ENCODE measurements around the gene VSX2. TPM values are rescaled to one million over a fixed set of nuclear protein-coding genes. Genes with fewer than 3 reads are reported as not detected.

Gene VSX2
- not detected for total RNA-seq
- long read RNA-seq = 0 reads

DNA sequence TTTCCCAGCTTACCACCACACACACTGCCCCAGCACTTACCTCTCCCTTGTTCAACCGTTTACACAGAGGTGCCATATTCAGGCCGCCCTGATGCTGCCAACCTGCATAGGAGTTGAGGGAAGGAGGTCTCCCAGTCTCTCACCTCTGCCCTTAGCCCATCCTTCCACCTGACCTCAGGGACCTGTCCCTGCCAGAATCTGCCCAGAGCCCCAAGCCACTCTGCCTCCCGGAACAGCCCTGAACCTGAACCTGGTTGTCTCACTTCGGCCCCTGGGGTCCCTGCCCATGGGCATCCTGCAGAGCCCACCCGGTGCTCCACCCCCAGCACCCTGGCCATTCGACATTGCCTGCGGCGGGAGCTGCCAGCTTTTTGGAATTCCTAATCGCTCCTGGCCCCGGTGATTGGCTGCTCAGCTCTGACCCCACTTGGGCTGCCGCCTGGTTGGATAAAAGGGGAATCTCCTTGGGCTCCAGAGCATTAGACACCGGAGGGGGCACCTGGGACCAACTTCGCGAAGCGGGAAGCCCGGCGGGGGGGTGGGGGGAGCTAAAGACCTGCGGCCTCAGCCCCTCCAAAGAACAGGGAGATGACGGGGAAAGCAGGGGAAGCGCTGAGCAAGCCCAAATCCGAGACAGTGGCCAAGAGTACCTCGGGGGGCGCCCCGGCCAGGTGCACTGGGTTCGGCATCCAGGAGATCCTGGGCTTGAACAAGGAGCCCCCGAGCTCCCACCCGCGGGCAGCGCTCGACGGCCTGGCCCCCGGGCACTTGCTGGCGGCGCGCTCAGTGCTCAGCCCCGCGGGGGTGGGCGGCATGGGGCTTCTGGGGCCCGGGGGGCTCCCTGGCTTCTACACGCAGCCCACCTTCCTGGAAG lies at the start of gene VSX2:
VSX2 (plus strand) TSS at position 476 of the 874 bp plus-strand sequence; CDS start at position 589, 113 bp downstream.
- intact Hi-C loops (cut with DNase I) = no loop called here
- DNase-seq (no peak), ATAC-seq (ENCODE audit: poor library complexity) (no peak)

DNA sequence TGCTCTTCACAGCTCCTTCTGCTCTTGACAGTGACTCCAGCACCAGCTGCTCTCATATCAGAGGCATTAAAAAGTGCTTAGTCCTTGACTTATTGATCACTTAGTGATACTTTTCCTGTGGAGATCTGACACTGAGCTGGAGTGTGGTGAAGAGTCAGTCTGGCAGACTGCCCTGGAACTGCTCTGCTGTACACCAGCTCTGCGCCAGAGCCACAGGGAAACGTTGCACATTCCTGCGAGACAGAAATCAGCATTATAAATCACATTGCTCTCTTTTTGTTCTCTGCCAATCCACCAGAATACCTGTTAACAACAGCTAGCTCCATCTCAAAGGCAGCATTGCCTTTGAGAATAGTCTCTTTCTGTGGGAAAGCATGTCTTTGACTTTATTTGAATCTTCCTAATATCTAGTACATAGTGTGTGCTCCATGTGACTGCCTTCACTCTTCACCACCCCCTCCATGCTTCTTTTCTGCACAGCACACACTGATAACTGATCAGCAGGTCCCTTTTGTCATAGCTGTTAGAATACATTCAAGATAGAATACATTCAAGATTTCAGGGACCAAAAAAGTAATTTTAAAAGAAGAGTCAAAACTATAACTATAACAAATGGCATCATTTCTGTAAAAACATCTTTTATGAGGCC lies 48.2 kb upstream of the VSX2 start:
- intact Hi-C loops (cut with DNase I) = no loop called here
- no peak for ATAC-seq (ENCODE audit: poor library complexity)
- no peak for DNase-seq

DNA sequence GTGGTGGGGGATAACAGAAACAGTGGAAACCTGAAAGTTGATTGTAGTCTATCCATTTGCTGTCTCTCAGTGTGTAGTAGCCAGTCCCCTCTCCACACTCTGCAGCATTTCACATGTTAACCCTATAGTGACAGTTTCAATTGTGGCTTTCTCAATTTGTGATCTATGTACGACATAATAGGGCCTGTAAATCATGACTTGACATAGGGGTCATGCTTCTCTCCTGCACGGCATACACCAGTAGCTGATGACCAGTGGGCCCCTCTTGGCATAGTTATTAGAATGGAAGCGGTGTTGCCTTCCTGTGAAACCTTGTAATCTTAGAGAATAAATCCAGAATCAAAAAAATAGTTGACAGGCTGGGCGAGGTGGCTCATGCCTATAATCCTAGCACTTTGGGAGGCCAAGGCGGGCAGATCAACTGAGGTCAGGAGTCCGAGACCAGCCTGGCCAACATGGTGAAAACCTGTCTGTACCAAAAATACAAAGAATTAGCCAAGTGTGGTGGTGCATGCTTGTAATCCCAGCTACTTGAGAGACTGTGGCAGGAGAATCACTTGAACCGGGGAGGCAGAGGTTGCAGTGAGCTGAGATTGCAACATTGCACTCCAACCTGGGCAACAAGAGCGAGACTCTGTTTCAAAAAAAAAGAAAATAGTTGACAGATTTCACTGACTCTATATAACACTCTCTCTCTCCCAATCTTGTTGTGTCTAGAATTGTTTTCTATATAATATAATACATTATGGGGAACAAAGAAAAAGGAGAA lies 44.6 kb upstream of the VSX2 start:
- intact Hi-C loops (cut with DNase I) = no loop called here
- no peak for DNase-seq
- no peak for ATAC-seq (ENCODE audit: poor library complexity)

DNA sequence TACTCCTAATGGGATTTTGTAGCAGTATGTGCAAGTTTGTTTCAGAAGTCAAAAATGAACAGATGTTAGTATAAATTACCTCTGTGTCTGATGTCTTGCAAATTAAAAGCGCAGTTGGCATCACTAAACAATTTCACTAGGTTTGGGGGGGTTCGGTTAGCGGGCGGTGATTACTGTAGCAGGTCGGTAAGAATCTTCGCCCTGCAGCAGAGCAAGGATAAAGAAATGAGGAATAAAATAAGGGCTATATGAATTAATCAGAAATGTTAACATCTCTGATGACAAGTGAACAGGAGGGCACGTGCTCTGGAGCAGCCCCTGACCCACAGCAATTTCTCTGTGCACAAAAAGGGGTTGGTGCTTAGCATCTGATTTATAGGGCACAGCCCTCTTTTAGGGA lies 43.6 kb upstream of the VSX2 start:
- intact Hi-C loops (cut with DNase I) = no loop called here
- DNase-seq = no peak
- no peak for ATAC-seq (ENCODE audit: poor library complexity)

DNA sequence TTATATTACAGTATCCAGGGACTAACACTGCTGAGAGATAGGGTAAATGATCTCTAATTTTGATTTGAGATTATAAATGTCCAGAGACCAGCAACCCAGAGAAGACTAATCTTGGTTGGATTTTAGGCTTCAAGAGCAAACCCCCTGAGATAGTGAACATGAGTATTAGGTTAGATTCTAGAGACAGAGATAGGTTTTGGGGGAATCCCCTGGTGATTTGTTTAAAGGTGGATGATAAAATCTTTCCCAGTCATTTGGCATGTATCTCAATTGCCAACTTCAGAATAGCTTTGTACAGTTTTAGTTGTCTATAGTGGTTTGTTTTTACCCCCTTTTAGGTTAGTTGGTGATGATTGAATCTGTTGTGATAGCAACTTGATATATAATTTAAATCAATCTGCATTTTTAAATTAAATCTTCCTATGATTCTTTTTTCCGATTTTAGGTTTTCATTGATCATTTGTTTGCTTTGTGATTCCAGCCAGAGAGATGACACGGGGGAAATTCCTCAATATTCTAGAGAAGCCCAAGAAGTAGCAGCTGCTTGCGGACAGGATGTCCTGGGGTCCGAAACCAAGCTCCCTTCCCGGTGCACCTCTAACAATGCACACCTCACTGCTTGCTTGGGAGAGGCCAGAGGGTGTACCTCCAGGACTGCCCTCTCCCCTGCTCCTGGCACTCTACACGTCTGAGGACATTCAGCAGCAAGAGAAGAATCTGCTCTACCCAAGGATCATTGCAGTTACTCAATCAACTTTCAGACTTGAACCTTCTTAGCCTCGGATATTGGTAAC lies 40.6 kb upstream of the VSX2 start:
- intact Hi-C loops (cut with DNase I) = no loop called here
- no peak for ATAC-seq (ENCODE audit: poor library complexity)
- no peak for DNase-seq

DNA sequence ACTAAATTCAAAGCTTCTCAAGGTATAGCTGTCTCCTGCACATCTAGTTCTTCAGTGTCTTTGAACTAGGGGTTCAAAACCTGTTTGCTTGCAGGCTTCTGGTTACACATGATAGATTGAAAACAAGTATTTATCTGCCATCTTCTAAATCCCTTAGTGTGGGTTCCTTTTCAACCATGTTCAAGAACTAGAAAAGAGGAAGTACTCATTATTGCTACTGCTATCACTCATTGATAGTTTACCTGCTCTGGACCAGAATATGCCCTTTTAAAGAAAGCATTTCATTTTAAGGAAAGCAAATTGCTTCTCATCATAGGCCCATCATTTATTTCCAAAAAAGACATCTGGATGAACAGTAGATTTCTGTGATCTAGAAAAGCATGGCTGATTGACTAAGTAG lies 37.1 kb upstream of the VSX2 start:
- DNase-seq (no peak), ATAC-seq (ENCODE audit: poor library complexity) (no peak)
- intact Hi-C loops (cut with DNase I) = no loop called here

DNA sequence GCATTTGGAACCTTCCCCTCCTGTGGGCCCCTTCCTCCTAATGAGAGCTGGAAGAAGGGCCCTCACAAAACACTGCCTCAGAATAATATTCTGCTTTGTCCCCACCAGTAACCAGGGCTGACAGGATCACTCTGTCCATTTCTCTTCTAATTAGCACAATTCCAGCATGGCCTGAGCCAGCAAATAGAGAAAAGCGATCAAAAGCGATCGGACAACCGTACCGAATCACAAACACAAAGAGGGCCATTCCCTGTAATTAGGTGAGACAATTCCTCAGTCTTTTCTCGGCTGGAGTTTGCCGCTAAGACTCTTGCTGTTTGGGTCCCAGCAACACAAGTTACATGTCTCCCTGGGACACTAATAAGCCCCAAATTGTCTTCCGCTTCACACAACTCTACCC lies 35.6 kb upstream of the VSX2 start:
- DNase-seq (no peak), ATAC-seq (ENCODE audit: poor library complexity) (no peak)
- intact Hi-C loops (cut with DNase I) = no loop called here

DNA sequence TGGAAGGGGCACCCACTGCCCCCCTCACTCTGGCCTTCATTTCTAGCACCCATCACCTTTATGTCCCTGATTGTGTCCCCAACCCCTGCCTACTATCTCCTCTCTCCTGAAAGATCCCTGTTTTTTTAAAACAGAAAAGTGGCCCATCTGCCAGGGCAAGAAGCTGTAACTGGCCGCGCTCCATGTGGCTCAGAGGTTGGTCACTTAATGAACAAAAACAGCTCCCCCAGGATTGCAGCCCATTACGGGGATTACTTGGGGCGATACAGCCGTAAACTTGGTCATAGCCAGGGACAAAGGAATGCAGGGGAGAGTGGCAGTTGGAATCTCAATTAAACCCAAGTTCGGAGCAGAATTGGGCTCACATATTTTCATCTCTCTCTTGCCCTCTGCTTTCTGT lies 34.8 kb upstream of the VSX2 start:
- ATAC-seq (ENCODE audit: poor library complexity) = no peak
- intact Hi-C loops (cut with DNase I) = no loop called here

DNA sequence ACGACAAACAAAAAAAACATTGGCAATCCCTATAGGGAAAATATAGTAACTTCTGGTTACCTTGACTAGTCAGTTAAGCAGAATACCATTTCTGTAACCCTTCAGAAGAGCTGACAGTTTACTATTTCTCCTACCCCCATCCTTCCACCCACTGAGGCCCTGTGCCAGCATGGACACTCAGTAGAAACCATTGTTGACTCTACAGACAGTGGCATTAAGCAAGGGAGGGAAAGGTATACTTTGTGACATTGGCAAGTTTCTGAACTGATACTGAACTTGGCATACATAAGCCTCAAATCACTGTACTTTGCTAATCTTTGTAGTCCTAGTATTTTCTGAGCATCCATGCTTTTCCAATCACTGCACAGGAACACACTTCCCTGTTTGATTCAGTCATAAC lies 33.4 kb upstream of the VSX2 start:
- no peak for ATAC-seq (ENCODE audit: poor library complexity)
- intact Hi-C loops (cut with DNase I) = no loop called here
- no peak for DNase-seq

More for the DNA sequence above, 34.8 kb upstream of the VSX2 start:
- DNase-seq = no peak

DNA sequence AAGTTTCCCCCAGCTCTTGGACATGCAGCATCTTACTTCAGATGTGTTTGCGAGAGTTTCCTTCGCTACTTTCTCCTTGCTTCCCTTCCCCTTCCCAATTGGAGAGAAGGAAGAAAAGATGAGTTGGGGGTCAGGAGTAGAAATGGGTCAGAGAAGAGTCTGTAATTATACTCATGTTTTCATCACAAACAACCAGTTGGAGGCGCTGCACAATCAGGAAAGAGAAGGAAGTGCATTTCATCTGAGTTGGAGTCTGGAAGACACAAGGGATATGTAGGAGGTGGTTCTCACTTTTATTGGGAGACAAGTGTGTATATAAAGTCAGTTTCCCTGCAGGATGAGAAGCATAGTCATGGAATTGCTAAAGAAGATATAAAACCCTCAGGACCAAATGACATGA lies 31.3 kb upstream of the VSX2 start:
- no peak for DNase-seq

DNA sequence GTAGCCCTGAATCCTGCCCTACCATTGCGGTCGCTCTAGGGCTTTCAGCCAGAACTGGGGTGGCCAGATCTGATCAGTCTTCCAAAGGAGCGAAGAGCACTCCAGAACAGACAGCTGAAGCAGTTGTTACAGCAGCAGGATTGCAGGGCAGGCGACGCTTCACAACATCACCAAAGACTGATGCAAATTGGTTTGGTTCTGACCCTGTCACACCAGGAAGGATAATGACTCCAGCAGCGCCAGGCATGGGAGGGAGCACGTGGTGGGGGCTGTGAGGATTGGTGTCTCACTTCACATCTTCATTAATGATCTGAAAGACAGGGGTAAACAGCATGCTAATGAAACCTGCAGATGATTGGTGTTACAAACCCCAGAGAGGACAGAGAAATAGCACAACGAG lies 30.6 kb upstream of the VSX2 start:
- ATAC-seq (ENCODE audit: poor library complexity) (no peak), DNase-seq (no peak)
- intact Hi-C loops (cut with DNase I) = no loop called here

More for the DNA sequence above, 31.3 kb upstream of the VSX2 start:
- ATAC-seq (ENCODE audit: poor library complexity) = no peak
- intact Hi-C loops (cut with DNase I) = no loop called here

DNA sequence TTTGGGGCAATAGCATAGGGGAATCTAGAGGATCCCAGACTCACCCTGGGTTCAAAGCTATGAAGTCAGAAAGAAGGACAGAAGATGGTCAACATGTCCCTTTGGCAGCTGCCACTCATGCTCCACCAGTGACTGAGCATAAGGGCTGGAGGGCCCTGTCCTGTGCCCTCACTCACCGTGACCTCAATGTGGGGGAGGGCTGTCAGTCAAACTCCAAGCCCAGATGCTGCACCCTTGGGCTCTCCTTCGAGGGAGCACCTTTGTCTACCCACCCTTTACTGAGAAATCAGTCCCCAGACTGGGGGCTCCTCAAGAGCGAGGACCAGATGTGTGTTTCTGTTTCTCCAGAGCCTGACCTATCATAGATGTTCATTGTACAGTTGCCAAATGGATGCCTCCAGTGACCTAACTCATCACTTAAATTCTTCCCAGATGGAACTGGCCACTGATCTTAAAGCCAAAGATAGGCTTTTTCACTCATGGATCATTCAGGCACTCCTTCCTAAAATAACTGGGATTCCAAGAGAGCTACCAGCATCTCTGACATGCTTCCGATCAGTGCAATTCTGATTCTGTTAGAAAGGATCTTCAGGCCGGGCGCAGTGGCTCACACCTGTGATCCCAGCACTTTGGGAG lies 27.2 kb upstream of the VSX2 start:
- intact Hi-C loops (cut with DNase I) = no loop called here
- no peak for ATAC-seq (ENCODE audit: poor library complexity)
- no peak for DNase-seq

DNA sequence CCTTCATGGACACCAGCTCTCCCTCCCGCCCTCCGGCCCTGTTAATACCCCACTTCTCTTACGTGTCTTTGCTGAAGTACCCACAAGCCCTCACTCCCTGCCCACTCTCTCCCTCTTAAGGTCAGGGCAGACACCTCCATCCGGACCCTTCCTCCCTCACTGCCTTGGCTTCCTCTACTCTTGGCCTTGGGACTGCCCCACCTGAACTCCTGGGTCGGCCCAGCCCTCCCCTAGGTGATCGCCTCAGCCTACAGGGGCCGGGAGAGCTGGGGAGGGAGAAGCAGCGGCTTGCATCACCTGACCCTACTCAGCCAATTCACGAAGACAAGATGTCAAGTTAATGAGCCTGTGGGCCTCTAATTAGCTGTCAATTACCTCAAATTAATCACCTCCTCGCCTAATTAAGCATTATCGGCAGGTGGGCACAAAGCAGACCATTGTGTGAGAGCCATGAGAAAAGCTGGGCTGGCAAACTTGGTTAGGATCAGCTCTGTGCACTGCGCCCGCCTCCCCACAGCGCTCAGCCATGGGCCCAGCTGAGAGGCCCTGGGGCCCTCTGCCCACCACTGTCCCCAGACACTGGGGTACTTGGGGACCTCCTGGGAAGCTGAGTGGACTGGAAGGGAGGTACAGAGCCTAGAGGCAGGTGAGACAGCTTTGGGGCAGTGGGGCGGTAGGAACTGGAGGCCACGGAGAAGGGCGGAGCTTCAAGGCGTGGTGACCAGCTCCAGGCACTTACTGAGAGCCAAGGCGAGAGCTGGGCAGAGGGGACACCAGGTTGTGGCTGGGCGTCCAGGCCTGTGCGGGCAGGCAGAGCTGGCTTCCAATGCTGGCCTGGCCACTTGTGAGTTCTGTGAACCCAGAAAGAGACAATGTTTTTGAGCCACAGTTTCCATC lies 25.1 kb upstream of the VSX2 start:
- DNase-seq (no peak), ATAC-seq (ENCODE audit: poor library complexity) (no peak)
- intact Hi-C loops (cut with DNase I) = no loop called here

DNA sequence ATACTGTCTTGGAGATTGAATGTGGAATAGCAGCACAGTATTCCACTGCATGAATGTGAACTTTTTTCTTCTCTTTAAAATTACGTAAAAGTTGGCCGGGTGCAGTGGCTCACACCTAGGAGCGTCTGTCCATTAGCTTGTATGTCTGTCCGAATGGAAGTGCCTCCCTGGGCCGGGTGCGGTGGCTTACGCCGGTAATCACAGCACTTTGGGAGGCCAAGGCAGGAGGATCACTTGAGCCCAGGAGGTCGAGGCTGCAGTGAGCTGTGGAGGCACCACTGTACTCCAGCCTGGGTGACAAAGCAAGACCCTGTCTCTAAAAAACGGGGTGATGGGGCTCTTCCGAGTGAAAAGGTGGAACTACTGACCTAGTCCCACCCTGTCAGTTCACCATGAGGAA lies 22.6 kb upstream of the VSX2 start:
- no peak for DNase-seq
- no peak for ATAC-seq (ENCODE audit: poor library complexity)
- intact Hi-C loops (cut with DNase I) = no loop called here

DNA sequence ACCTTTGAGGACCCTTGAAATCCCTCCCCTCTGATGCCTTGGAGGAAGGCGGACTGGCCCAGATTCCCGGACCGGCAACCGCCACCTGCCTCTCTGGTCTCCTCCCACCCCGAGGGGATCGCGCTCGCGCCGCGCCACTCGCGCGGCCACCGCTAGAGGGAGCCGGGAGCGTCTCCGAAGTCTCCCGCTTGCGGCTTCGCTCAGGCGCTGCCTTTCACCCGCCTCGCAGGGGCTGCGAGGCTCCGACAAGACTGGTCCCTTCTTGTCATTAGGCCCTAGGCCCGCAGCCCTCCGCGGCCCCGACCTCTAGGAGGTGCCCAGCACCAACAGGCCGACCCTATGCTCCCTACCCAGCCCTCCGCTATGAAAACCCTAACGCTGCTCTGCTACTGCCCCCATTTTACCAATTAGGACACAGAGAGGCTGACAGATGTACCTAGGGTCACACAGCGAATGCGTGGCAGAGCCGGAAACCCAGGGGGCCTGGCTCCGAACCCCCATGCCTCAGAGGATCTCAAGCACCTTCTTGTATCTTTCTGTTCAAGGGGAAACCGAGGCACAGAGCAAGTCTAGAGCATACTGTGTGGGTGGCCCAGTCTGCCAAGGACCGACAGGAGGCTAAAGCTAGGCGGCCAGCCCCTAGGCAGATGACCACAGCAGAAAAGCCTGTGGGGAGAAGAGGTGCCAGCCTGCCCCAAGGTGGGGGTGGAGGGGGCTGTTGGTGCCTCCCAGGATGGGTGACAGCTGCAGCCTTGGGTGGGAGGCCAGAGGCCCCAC lies 21.4 kb upstream of the VSX2 start:
- ATAC-seq (ENCODE audit: poor library complexity) = peak; percentile 94
- intact Hi-C loops (cut with DNase I) = no loop called here
- peak; percentile 85 for DNase-seq

DNA sequence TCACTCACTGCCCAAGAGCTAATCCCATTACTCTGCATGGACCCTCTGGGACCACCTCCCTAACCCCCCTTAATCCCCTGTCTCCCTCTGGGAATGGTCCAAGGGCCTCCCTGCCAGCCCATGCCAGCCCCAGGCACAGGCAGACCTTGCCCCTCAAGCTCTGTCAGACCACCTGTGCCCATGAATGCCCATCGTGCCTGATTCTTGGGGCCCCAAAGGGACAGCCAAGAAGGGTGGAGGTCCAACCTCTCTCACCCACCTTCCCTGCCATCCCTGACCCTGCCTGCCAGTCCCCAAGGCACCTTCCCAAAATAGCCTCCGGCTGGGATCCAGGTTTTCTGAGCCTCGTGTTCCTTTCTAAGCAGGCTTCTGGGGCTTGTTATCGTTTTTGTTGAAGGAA lies 20.8 kb upstream of the VSX2 start:
- intact Hi-C loops (cut with DNase I) = no loop called here
- peak; percentile 49 for ATAC-seq (ENCODE audit: poor library complexity)
- no peak for DNase-seq

Measured in Right ventricle myocardium superior (tissue), 1 donor.